Suppressor macrophage (primary cell): ENCODE data around the gene RNF114.
"Not testable (repeated sequence)": the region's sequence is repeated elsewhere in the genome, so short reads cannot be mapped to it uniquely, and the experiment has no call there.

Source experiments
- DNase-seq, 4 experiments: peaks; one replicate each; pipeline ENCODE4 v3.0.0-alpha.2; 2020 to 2022
- total RNA-seq, 17 experiments: gene quantifications; one replicate each; lab custom pipeline; 2026; ENCODE audit warnings: mixed read lengths in 6 of 17, inconsistent platforms in 3 of 17; lab: John Stamatoyannopoulos, UW

Gene RNF114, protein sequence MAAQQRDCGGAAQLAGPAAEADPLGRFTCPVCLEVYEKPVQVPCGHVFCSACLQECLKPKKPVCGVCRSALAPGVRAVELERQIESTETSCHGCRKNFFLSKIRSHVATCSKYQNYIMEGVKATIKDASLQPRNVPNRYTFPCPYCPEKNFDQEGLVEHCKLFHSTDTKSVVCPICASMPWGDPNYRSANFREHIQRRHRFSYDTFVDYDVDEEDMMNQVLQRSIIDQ
- 43.0 to 142 (median 79.7) reads per million in 17 experiments for total RNA-seq

- peak; percentile 95 to 99 (median 97) for DNase-seq
Measured at GRCh38 chr20:49936153-49937026, at the start of gene RNF114. RNF114 (plus strand) TSS chr20:49936397; CDS start chr20:49936413, 16 bp downstream.

- no peak for DNase-seq
Measured at GRCh38 chr20:49886571-49887213, 49.5 kb upstream of the RNF114 start.

DNA sequence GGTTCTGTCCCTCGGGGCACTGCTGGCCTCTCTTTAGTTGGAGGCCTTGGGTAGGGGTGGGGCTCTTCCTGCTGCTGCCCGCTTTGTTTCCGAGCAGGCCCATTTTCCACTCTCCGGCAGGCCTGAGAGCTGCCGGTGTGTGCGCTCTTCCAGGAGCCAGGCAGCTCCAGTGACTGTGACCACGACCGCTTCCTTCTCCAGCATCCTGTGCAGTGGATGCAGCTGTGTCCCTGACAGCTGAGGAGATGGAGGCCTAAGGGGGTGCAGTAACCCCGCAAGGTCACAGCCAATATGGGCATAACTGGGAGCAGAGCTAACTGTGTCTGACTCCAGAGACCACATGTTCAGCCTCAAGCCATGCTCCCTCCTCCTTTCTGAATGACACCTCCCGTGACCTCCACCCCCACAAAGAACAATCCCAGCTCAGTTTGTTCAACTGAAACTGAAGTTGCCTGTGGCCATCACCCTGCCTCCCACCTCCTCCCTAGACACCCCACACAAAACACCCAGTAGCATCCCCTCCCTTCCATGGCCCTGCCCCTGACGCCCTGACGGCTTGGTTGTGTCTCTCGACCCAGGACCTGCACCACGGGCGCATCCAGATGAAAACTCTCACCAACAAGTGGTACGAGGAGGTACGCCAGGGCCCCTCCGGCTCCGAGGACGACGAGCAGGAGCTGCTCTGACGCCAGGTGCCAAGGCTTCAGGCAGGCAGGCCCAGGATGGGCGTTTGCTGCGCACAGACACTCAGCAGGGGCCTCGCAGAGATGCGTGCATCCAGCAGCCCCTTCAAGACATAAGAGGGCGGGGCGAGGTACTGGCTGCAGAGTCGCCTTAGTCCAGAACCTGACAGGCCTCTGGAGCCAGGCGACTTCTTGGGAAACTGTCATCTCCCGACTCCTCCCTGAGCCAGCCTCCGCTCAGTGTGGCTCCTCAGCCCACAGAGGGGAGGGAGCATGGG is 48.7 kb upstream of the RNF114 start:
- DNase-seq, result peak in 3 of 4 experiments; percentile 28 to 43 (median 35)

GRCh38 chr20:49888212-49889000 is 47.8 kb upstream of the RNF114 start:
- peak; percentile 48 to 65 (median 52) for DNase-seq

GRCh38 chr20:49889001-49889934 is 46.9 kb upstream of the RNF114 start:
- peak in 3 of 4 experiments; percentile 16 to 49 (median 46) for DNase-seq

DNA sequence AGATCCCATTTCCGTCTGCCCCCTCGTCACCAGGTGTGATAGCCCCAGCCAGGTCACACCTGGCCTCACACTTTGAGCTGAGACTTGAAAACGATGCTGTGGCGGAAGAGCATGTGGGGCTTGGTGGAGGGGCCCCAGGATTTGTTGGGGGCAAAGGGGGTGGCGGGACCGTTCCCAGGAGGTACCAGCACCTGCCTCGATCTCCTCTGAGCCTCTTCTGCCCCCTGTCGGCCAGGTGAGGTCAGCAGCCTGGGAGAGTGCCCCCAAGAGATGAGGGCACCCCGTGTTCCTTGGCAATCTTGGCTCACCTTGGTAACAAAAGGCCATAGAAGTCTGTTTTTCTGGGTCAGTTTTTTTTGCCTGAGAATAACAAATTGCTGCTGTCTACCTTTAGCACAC is 46.3 kb upstream of the RNF114 start:
- no peak for DNase-seq

DNA sequence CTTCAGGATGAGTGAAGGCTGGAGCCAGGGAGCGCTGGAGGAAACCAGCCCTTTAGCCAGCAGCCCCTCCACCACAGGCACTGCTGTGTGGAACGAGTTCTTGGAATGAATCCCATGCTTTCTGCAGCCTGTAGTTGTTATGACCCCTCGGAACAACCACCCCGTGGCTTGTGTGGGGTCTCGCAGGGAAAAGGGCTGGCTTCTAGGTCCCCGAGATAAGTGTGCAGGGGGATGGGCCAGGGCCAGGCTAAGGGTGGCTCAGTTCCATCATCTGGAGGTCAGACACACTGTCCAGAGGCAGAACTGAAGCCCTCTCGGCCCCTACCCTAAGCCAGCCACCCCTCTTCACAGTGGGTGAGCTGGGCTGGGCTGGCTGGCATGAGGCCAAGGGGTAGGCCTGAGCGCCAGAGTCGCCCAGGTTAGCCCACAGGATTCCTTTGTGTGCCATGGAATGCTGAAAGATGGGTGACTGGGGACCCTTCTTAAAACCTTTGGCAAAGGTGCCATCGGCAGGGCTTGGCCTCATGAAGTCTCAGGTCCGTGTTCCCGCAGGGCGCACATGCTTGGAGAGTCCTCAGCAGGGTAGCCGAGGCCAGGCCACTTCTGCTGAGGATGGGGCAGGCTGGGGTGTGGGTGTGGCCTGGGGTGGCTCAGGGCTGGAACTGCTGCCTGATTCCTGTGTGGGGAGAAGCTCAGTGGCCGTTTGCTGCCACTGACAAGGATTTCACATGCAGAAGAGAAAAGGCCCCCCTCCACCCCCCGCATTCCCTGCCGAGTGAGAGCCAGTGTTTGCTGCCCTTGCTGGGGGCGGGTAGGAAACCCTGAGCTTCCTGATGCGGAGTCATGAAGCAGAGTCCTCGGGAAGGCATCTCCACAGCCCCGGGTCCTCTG is 45.5 kb upstream of the RNF114 start:
- DNase-seq, result peak; percentile 11 to 42 (median 37)

DNA sequence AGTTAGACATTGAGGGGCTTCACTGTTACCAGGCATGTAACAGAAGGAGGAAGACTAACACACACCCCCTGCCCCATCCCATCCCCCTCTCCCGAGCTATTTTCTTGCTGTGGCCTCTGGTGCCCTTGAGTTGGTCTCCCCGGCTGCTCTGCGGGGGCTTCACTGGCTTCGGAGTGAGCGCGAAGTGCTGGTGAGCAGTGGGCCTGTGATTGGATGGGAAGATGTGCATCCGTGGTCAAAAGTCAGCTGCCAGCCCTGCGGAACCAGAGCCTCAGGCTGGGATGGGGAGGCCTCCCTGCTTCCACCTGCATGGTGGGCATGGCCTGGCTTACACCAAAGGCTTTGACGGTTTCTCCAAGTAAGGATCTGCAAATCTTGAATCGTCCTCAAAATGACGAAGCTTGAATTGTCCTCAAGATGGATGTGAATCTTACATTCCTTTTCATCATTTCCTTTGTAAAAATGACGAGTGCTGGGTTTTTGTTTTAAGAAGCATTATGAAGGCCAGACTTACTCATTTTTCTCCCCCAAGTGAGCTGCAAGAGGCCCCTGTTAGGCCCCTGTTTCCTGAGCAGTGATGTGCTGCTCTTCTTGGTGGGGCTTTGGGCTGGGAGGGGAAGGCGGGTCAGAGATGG is 44.6 kb upstream of the RNF114 start:
- DNase-seq, result no peak

- peak in 3 of 4 experiments; percentile 9 to 39 (median 29) for DNase-seq
Measured at GRCh38 chr20:49892260-49892659, 43.9 kb upstream of the RNF114 start.

GRCh38 chr20:49892817-49893216 is 43.4 kb upstream of the RNF114 start:
- DNase-seq, result no peak

DNA sequence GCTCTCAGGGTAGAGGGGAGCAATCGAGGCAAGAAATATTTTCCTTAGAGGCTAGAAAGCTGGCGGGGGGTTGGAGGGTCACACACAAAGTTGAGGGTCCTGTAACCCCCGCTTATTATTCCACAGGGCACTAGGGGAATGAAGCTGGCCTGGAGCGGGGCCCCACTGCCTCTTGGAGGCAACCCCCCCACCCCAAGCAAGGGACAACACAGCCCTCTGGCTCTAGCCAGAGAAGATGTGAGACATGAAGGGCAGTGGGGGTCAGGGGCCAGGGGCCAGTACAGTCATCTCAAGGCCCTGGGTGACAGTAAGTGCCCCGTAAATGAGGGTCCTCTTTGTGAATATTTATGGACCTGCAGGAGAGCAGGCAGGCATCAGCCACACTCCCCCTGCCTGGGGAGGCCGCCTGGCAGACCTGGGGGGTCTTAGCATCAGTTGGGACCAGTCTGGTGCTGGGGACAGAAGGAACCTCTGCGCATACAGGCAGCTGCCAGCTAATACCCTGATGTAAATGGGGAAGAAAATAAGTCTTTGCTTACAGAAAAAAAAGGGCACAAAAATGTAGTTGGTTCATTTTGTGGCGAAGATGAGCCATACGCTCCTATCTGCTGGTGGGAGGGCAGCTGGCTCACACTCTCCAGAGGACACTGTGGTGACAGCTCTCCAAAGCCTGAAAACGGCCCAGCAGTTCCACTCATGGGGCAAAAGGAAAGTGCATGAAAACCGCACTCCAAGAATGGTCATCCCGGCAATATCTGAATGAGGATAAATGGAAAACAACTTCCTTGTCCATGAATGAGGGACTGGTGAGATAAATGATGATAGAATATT is 42.7 kb upstream of the RNF114 start:
- DNase-seq, result peak; percentile 54 to 77 (median 71)

DNA sequence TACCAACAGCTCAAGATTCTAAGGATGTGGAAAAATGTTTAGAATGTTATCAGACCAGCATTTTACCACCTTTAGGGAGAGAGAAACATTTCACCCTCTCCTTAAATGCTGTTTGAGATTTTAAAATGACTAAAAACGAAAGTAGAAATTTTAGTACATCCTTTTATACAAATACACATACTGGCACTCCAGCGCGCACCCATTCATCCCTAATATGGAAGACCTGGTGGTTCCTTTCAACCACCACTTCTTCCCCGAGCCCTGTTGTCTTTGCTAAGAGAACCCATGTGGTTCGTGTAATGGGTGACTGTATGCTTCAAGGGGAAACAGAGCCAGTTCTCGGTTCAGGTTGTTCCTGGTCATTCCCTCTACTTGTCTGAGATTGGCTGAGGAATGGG is 42.1 kb upstream of the RNF114 start:
- peak in 3 of 4 experiments; percentile 28 to 35 (median 34) for DNase-seq

DNA sequence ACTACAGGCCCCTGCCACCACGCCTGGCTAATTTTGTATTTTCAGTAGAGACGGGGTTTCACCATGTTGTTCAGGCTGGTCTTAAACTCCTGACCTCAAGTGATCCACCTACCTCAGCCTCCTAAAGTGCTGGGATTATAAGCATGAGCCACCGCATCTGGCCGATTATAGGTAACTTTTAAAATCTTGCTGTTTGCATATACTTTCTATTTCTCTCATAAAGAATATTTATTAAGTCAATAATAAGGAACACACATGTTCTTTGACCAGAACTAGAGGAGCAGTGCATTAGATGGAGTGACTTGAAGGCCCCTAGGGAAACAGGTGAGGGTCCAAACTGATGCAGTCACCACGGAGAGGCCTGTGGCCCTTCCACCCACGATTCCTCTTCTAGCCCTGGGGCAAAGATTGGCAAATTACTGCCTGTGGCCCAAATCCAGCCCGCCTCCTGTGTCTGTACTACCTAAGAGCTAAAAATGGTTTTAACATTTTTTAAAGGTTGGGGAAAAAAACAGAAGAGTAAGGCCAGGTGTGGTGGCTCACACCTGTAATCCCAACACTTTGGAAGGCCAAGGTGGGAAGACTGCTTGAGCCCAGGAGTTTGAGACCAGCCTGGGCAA is 40.6 kb upstream of the RNF114 start:
- not testable (repeated sequence) for DNase-seq

GRCh38 chr20:49896204-49896603 is 40.0 kb upstream of the RNF114 start:
- peak; percentile 53 to 76 (median 65) for DNase-seq

DNA sequence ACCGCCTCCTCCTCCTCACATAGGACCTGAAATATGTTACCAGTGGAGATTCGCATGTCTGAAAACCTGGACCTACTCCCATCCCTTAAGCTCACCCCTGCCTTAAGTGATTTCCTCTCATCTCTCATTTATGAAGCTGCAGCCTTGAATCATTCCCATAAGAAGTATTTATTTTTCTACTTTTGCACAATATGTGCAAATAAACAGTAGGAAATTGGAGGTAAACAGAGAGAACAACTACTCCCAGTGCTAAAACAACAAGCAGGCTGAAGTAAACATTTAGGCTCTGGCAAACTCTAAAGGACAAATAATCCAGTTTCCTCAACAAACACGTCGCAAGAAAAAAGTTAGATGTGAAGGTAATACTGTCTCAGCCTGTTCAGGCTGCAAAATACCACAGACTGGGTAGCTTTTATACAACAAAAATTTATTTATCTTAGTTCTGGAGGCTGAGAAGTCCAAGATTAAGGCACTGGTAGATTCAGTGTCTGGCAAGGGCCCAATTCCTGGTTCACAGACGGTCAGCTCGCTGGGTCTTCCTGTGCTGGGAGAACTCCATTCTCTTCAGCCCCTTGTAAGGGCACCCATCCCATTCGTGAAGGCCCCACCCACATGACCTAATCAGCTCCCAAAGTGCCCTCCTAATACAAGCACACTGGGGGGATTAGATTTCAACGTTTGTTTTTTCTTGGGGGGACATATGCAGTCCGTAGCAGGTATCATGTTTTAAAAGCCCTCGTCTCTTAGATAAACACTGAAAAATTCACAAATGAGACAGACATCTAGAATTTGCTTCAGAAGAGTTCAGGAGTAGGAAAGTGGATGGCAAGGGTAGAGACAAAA is 36.4 kb upstream of the RNF114 start:
- DNase-seq, result no peak

DNA sequence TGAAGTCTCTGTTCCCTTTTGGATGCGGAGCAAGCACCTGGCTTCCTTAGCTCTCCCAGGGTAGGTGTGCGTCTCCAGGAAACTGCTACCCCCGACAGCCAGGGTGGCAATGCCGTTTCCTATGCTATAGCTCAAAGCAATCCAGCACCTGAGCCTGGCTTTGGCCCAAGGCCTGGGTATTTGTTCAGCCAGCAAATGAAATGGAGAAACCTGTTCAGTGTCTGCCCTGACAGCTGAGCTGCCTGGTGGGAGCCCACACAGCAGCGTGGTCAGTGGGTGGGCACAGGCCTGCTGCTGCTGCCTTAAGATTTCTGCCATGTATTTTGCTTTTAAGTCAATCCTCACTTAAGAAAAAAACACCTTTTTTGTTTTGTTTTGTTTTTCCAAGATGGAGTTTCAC is 34.6 kb upstream of the RNF114 start:
- DNase-seq, result no peak
